ENCODE results near the gene RGS9.
"Not testable (repeated sequence)": the region's sequence is repeated elsewhere in the genome, so short reads cannot be mapped to it uniquely, and the experiment has no call there.

Gene RGS9

GRCh38 chr17:65109990-65110680, 27.0 kb upstream of the RGS9 start:
- no peak for DNase-seq (ENCODE audit: low read depth in 4 of 4, low spot score in 1 of 4)

GRCh38 chr17:65115839-65116238, 21.3 kb upstream of the RGS9 start:
- no peak for DNase-seq (ENCODE audit: low read depth in 4 of 4, low spot score in 1 of 4)

- DNase-seq (ENCODE audit: low read depth in 4 of 4, low spot score in 1 of 4) = not testable (repeated sequence)
These were observed 20.7 kb upstream of the RGS9 start for GRCh38 chr17:65116515-65116914.

GRCh38 chr17:65117384-65118035, 19.7 kb upstream of the RGS9 start:
- no peak for DNase-seq (ENCODE audit: low read depth in 4 of 4, low spot score in 1 of 4)

GRCh38 chr17:65121368-65121767, 15.8 kb upstream of the RGS9 start:
- no peak for DNase-seq (ENCODE audit: low read depth in 4 of 4, low spot score in 1 of 4)

- DNase-seq (ENCODE audit: low read depth in 4 of 4, low spot score in 1 of 4) = peak in 2 of 4 experiments; percentile 16 to 53
These were observed 15.0 kb upstream of the RGS9 start for GRCh38 chr17:65121916-65122806.

- peak; percentile 53 to 70 (median 65) for DNase-seq (ENCODE audit: low read depth in 4 of 4, low spot score in 1 of 4)
These were observed 14.1 kb upstream of the RGS9 start for GRCh38 chr17:65122836-65123756.

- DNase-seq (ENCODE audit: low read depth in 4 of 4, low spot score in 1 of 4) = no peak
These were observed 13.2 kb upstream of the RGS9 start for GRCh38 chr17:65123757-65124675.

- no peak for DNase-seq (ENCODE audit: low read depth in 4 of 4, low spot score in 1 of 4)
These were observed 6.3 kb upstream of the RGS9 start for GRCh38 chr17:65130832-65131231.

GRCh38 chr17:65131240-65131639, 5.9 kb upstream of the RGS9 start:
- DNase-seq (ENCODE audit: low read depth in 4 of 4, low spot score in 1 of 4) = no peak

- no peak for DNase-seq (ENCODE audit: low read depth in 4 of 4, low spot score in 1 of 4)
These were observed 5.2 kb upstream of the RGS9 start for GRCh38 chr17:65131946-65132345.

- DNase-seq (ENCODE audit: low read depth in 4 of 4, low spot score in 1 of 4) = no peak
These were observed 3.1 kb upstream of the RGS9 start for GRCh38 chr17:65134035-65134434.

GRCh38 chr17:65139101-65139764, 2.1 kb downstream of the RGS9 start:
- DNase-seq (ENCODE audit: low read depth in 4 of 4, low spot score in 1 of 4) = no peak

GRCh38 chr17:65142247-65142646, 5.1 kb downstream of the RGS9 start:
- DNase-seq (ENCODE audit: low read depth in 4 of 4, low spot score in 1 of 4) = no peak

GRCh38 chr17:65143889-65144604, 6.9 kb downstream of the RGS9 start:
- no peak for DNase-seq (ENCODE audit: low read depth in 4 of 4, low spot score in 1 of 4)

- no peak for DNase-seq (ENCODE audit: low read depth in 4 of 4, low spot score in 1 of 4)
These were observed 8.6 kb downstream of the RGS9 start for GRCh38 chr17:65145743-65146142.

- DNase-seq (ENCODE audit: low read depth in 4 of 4, low spot score in 1 of 4) = no peak
These were observed 10.8 kb downstream of the RGS9 start for GRCh38 chr17:65147955-65148354.

GRCh38 chr17:65154770-65155589, 17.8 kb downstream of the RGS9 start:
- DNase-seq (ENCODE audit: low read depth in 4 of 4, low spot score in 1 of 4) = no peak
